ENCODE results near the gene DIO1. TPM values are rescaled to one million over a fixed set of nuclear protein-coding genes. Genes with fewer than 3 reads are reported as not detected.

The DIO1 gene
- total RNA-seq, 2 donors from 2014 or later, result 0.32 TPM; not detected in 1

- Histone ChIP-seq H3K27me3 (no peaks in the 10 kb centered on the region), H3K4me1 (no peaks in the 10 kb centered on the region), H3K36me3 (no peaks in the 10 kb centered on the region), H3K9me3 (no peaks in the 10 kb centered on the region), H3K4me3 (no peak overlapping the region), H3K27ac (no peak overlapping the region), H3K9ac (ENCODE audit: low read depth in 2 of 2, low read length in 2 of 2) (no peak overlapping the region)
- no peak for TF ChIP-seq CTCF (IDR thresholded peaks at IDR 0.05)
- intact Hi-C loops (cut with DNase I), result no loop called here
- DNase-seq, result no peak
Measured at GRCh38 chr1:53919675-53920066, 25.7 kb downstream of the DIO1 start.

- H3K27me3 ChIP-seq, result no peaks in the 10 kb centered on the region
- H3K27ac ChIP-seq, result no peak overlapping the region
- no peaks in the 10 kb centered on the region for H3K4me1 ChIP-seq
- no peak overlapping the region for H3K9ac ChIP-seq (ENCODE audit: low read depth in 2 of 2, low read length in 2 of 2)
- intact Hi-C loops (cut with DNase I), result no loop called here
- no peak for TF ChIP-seq CTCF (IDR thresholded peaks at IDR 0.05)
- no peak overlapping the region for H3K4me3 ChIP-seq
- DNase-seq, result no peak
- no peaks in the 10 kb centered on the region for H3K36me3 ChIP-seq
- H3K9me3 ChIP-seq, result no peaks in the 10 kb centered on the region
Measured at GRCh38 chr1:53927376-53927881, 33.4 kb downstream of the DIO1 start.

GRCh38 chr1:53929246-53929960 lies 35.4 kb downstream of the DIO1 start:
- Histone ChIP-seq H3K36me3 (no peaks in the 10 kb centered on the region), H3K27ac (no peak overlapping the region), H3K4me1 (no peaks in the 10 kb centered on the region), H3K9me3 (no peaks in the 10 kb centered on the region), H3K4me3 (no peak overlapping the region), H3K9ac (ENCODE audit: low read depth in 2 of 2, low read length in 2 of 2) (no peak overlapping the region), H3K27me3 (no peaks in the 10 kb centered on the region)
- intact Hi-C loops (cut with DNase I), result no loop called here
- no peak for TF ChIP-seq CTCF (IDR thresholded peaks at IDR 0.05)
- no peak for DNase-seq

- no peak for DNase-seq
- H3K27me3 ChIP-seq, result no peaks in the 10 kb centered on the region
- H3K4me3 ChIP-seq, result no peak overlapping the region
- H3K27ac ChIP-seq, result no peak overlapping the region
- H3K4me1 ChIP-seq, result no peaks in the 10 kb centered on the region
- no peak overlapping the region for H3K9ac ChIP-seq (ENCODE audit: low read depth in 2 of 2, low read length in 2 of 2)
- H3K36me3 ChIP-seq, result no peaks in the 10 kb centered on the region
- TF ChIP-seq CTCF (IDR thresholded peaks at IDR 0.05), result no peak
- no peaks in the 10 kb centered on the region for H3K9me3 ChIP-seq
- intact Hi-C loops (cut with DNase I), result no loop called here
Measured at GRCh38 chr1:53930932-53931331, 36.9 kb downstream of the DIO1 start.

GRCh38 chr1:53931523-53931922 lies 37.5 kb downstream of the DIO1 start:
- Histone ChIP-seq H3K9ac (ENCODE audit: low read depth in 2 of 2, low read length in 2 of 2) (no peak overlapping the region), H3K27ac (no peak overlapping the region), H3K27me3 (no peaks in the 10 kb centered on the region), H3K9me3 (no peaks in the 10 kb centered on the region), H3K36me3 (no peaks in the 10 kb centered on the region), H3K4me3 (no peak overlapping the region), H3K4me1 (no peaks in the 10 kb centered on the region)
- intact Hi-C loops (cut with DNase I), result no loop called here
- no peak for DNase-seq
- no peak for TF ChIP-seq CTCF (IDR thresholded peaks at IDR 0.05)

Data from colonic mucosa (tissue), 4 donors.